Coronary artery (tissue), 2 donors: ENCODE measurements around the gene CLBA1.

Experiments
- DNase-seq: peaks from one replicate; pipeline ENCODE4 v3.0.0-alpha.2; 2017; ENCODE audit warnings: low spot score
- H3K27ac ChIP-seq, 2 donors: fragments of 200-600 bp; sonication (generic); one replicate each; pipeline ENCODE4 v1.5.1; 2016 to 2019
- H3K4me3 ChIP-seq: fragments of 200-600 bp; sonication (generic); 2 replicates; pipeline ENCODE4 v1.5.1; 2016; ENCODE audit warnings: mild to moderate bottlenecking, moderate library complexity
- CTCF ChIP-seq: fragments of 200-600 bp; sonication (generic); IDR thresholded peaks from one replicate; pipeline ENCODE4 v1.5.1; 2019; ENCODE audit warnings: antibody characterized with exemption

Gene CLBA1

GRCh38 chr14:104974665-104975390, 10.8 kb upstream of the CLBA1 start:
- no peak overlapping the region for H3K4me3 ChIP-seq
- DNase-seq = no peak
- peak overlapping the region; percentile 86 to 97 for H3K27ac ChIP-seq
- no peak for TF ChIP-seq CTCF

- DNase-seq = no peak
- no peak for TF ChIP-seq CTCF
- Histone ChIP-seq H3K4me3 (peak overlapping the region; percentile 22), H3K27ac (peak overlapping the region in 1 of 2 donors; percentile 97)
These were observed 9.9 kb upstream of the CLBA1 start for GRCh38 chr14:104975481-104976197.

- H3K4me3 ChIP-seq = peak overlapping the region; percentile 22
- peak; percentile 88 for TF ChIP-seq CTCF
- no peak for DNase-seq
- H3K27ac ChIP-seq = peak overlapping the region in 1 of 2 donors; percentile 6
These were observed 9.2 kb upstream of the CLBA1 start for GRCh38 chr14:104976198-104977007.

- Histone ChIP-seq H3K27ac (peak overlapping the region in 1 of 2 donors; percentile 6), H3K4me3 (peak overlapping the region; percentile 79)
These were observed 8.4 kb upstream of the CLBA1 start for GRCh38 chr14:104977008-104977680.

GRCh38 chr14:104977681-104978653, 7.6 kb upstream of the CLBA1 start, which contains the start of gene AHNAK2:
Gene AHNAK2, minus strand, starts transcription at chr14:104978374. Its CDS starts 137 bp downstream, at chr14:104978237.
- Histone ChIP-seq H3K4me3 (peak within 1 kb of the TSS; percentile 79), H3K27ac (peak within 1 kb of the TSS in 1 of 2 donors; percentile 60)
- TF ChIP-seq CTCF = no peak
- DNase-seq = no peak

More at GRCh38 chr14:104977008-104977680, 8.4 kb upstream of the CLBA1 start:
- no peak for TF ChIP-seq CTCF
- no peak for DNase-seq
